A673 (cell line): ENCODE measurements around the gene EEF1G. TPM values are rescaled to one million over a fixed set of nuclear protein-coding genes. Genes with fewer than 3 reads are reported as not detected.
"Not testable (repeated sequence)": the region's sequence is repeated elsewhere in the genome, so short reads cannot be mapped to it uniquely, and the experiment has no call there.

Source experiments
- BruUV-seq: library from RNA; stranded (reverse); fragments of 400-500 nt; replicated peaks from 2 replicates; lab custom pipeline; 2021; lab: Mats Ljungman, UMichigan
- CTCF ChIA-PET: fragments of 300-600 bp; sonication (Branson Sonifier 250); formaldehyde crosslinking; loops from one replicate; lab custom pipeline; 2022; ENCODE audit warnings: antibody characterized with exemption; lab: Charles Lee
- POLR2A ChIA-PET: fragments of 300-600 bp; sonication (Branson Sonifier 250); formaldehyde crosslinking; loops from one replicate; lab custom pipeline; 2022; ENCODE audit warnings: antibody characterized with exemption; ENCODE audit not compliant: low non-redundant PET; lab: Charles Lee
- DNase-seq: peaks from one replicate; pipeline ENCODE4 v3.0.0-alpha.2; 2015; ENCODE audit warnings: low spot score
- H3K27ac ChIP-seq: fragments of 200-600 bp; sonication (generic); 2 replicates; pipeline ENCODE4 v1.5.1; 2016; ENCODE audit warnings: mixed run types, low read depth, mild to moderate bottlenecking, mixed read lengths, antibody characterized with exemption, low read length; ENCODE audit not compliant: poor library complexity, severe bottlenecking
- H3K27me3 ChIP-seq: fragments of 200-600 bp; sonication (generic); replicated peaks from 2 replicates; pipeline ENCODE4 v1.6.1; 2017; ENCODE audit warnings: mixed run types, low read depth, mild to moderate bottlenecking, mixed read lengths, antibody characterized with exemption, low read length; ENCODE audit not compliant: insufficient read depth, poor library complexity
- H3K36me3 ChIP-seq: fragments of 200-600 bp; sonication (generic); 2 replicates; pipeline ENCODE4 v1.6.1; 2016; ENCODE audit warnings: mixed run types, mild to moderate bottlenecking, mixed read lengths, antibody characterized with exemption, low read length; ENCODE audit not compliant: insufficient read depth, poor library complexity, severe bottlenecking
- H3K4me1 ChIP-seq: fragments of 200-600 bp; sonication (generic); 2 replicates; pipeline ENCODE4 v1.6.1; 2017; ENCODE audit warnings: mixed run types, mild to moderate bottlenecking, mixed read lengths, antibody characterized with exemption, low read length; ENCODE audit not compliant: insufficient read depth, poor library complexity, severe bottlenecking
- H3K4me3 ChIP-seq: fragments of 200-600 bp; sonication (generic); 2 replicates; pipeline ENCODE4 v1.5.1; 2016; ENCODE audit warnings: low read depth, mixed run types, mild to moderate bottlenecking, mixed read lengths, low read length; ENCODE audit not compliant: poor library complexity, severe bottlenecking
- H3K9me3 ChIP-seq: fragments of 200-600 bp; sonication (generic); 2 replicates; pipeline ENCODE4 v1.6.1; 2016; ENCODE audit warnings: mixed run types, low read depth, mild to moderate bottlenecking, mixed read lengths, antibody characterized with exemption, low read length; ENCODE audit not compliant: poor library complexity, severe bottlenecking
- EZH2 ChIP-seq: fragments of 200-600 bp; sonication (generic); IDR thresholded peaks from 2 replicates; pipeline ENCODE4 v1.6.1; 2017; ENCODE audit warnings: borderline replicate concordance, low read depth, mild to moderate bottlenecking, mixed read lengths, antibody characterized with exemption, low read length; ENCODE audit not compliant: poor library complexity, severe bottlenecking
- intact Hi-C: fragments of 100-400 bp; cut with micrococcal nuclease; formaldehyde crosslinking; loops from one replicate; pipeline ENCODE4 v1.10.0; 2022; ENCODE audit not compliant: unreplicated experiment
- total RNA-seq: library from RNA; stranded (reverse); gene quantifications from 2 replicates; pipeline ENCODE4 v1.2.3, GENCODE V29; 2021
- TF ChIP-seq, protein P1 (sequence below): fragments of 300-800, 200-600 bp; sonication (generic); conservative IDR thresholded peaks from 2 replicates; pipeline ENCODE4 v1.5.1; 2017; ENCODE audit warnings: low read depth, mild to moderate bottlenecking, antibody characterized with exemption, low read length, moderate library complexity, mixed read lengths

The EEF1G gene
- total RNA-seq, 1 experiment from 2014 or later, result 1,817 TPM

DNA sequence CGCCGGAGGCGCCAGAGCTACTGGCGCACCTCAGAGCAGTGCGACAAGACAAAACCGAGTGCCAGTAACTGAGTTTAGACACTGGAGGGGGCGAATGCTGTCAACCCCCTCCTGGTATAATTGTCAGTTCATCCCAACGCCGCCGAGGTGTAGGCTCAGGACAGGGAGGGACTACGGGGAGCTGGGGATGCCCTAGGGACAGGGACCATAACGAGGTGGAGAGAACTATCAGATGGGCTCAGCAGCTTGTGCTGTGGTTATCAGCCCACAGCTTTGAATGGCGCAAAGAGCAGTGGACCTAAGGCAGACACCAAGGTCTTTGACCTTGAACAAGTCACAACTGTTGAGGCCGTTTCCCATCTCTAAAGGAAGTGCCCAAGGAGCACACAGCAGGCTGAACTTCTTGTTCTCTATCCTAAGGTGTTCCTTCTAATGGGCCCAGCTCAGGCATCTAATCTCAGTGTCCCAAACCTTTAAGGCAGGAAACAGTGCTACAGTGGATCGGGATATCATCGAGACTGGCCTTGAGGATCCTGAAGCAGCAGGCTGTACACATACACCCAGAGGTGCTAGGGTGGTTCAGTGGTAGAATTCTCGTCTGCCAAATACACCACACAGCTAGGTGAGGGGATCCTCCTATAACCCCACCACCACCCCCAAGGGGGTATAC lies 18.6 kb upstream of the EEF1G start:
- CTCF ChIA-PET, result interaction anchor here (1.0 to 1.8 kb wide), 6 partner anchors 9 to 197 kb away, joined by 4 to 13 read pairs (median 6); partner anchors contain the start of genes B3GAT3, EEF1G and MTA2
- POLR2A ChIA-PET, result interaction anchor here (0.5 to 2.0 kb wide), 7 partner anchors 9 to 289 kb away, joined by 3 to 14 read pairs (median 7); partner anchors contain the start of genes EEF1G, HNRNPUL2, INTS5 and MTA2
- intact Hi-C loops, result loop anchor here (5.0 to 10.0 kb wide), 2 partner anchors 115 to 263 kb away; partner anchors contain the start of genes BSCL2 and GNG3
- Histone ChIP-seq H3K4me3 (peak overlapping the region; percentile 67), H3K27ac (peak overlapping the region; percentile 79), H3K36me3 (peaks cover 62% of the 10 kb centered on the region), H3K4me1 (peaks cover 17% of the 10 kb centered on the region), H3K27me3 (no peaks in the 10 kb centered on the region), H3K9me3 (no peaks in the 10 kb centered on the region)
- DNase-seq, result no peak
- TF ChIP-seq EZH2, result no peak
- TF ChIP-seq, protein P1, sequence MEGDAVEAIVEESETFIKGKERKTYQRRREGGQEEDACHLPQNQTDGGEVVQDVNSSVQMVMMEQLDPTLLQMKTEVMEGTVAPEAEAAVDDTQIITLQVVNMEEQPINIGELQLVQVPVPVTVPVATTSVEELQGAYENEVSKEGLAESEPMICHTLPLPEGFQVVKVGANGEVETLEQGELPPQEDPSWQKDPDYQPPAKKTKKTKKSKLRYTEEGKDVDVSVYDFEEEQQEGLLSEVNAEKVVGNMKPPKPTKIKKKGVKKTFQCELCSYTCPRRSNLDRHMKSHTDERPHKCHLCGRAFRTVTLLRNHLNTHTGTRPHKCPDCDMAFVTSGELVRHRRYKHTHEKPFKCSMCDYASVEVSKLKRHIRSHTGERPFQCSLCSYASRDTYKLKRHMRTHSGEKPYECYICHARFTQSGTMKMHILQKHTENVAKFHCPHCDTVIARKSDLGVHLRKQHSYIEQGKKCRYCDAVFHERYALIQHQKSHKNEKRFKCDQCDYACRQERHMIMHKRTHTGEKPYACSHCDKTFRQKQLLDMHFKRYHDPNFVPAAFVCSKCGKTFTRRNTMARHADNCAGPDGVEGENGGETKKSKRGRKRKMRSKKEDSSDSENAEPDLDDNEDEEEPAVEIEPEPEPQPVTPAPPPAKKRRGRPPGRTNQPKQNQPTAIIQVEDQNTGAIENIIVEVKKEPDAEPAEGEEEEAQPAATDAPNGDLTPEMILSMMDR, result 0 out of 2 replicates have a peak, but pooled peaks have one; percentile 20
- BruUV-seq, result TSS peak; percentile 99

DNA sequence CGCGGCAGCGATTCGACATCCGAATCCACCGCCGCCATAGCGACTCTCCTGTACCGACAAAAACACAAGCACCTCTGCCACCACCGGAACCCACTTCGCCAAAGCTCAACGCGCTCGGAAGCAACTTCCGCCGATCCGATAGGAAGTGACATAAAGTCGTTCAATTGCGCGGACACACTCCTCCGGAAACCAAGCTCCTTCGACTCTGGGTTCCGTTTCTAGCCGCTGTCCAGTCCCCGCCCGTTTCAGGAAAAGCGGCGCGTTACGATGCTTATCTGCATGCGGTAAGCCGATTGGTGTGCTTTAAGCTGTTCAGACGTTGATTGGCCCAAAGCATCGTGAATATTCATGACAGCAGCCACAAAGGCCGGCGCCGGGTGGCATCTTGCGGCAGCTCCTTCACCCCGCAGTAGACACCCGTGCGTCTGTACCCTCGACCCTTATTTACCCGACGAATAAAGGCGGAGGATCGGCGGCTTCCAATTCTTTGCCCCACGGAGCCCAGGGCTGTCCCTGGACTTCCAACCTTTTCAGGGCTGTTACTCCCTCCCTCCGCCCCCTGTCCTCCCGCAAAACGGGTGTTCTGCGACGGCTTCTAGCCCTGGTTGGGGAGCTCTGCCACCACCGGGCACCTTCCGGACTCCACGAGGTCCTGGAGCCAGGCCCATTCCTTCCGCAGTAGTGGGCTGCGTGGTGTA lies 17.9 kb upstream of the EEF1G start, which contains the start of gene TUT1:
Gene TUT1, minus strand, starts transcription at position 76 of the 698 bp plus-strand sequence. Its CDS starts 38 bp downstream, at position 38.
- CTCF ChIA-PET, result interaction anchor here (1.0 to 1.8 kb wide), 6 partner anchors 10 to 197 kb away, joined by 4 to 13 read pairs (median 6); partner anchors contain the start of genes B3GAT3, EEF1G and MTA2
- Histone ChIP-seq H3K27me3 (no peaks in the 10 kb centered on the region), H3K4me1 (peaks cover 17% of the 10 kb centered on the region), H3K36me3 (peaks cover 55% of the 10 kb centered on the region), H3K4me3 (peak within 1 kb of the TSS; percentile 67), H3K27ac (peak within 1 kb of the TSS; percentile 80), H3K9me3 (no peaks in the 10 kb centered on the region)
- BruUV-seq, result no TSS peak
- DNase-seq, result peak; percentile 100
- no peak for TF ChIP-seq EZH2
- TF ChIP-seq, protein P1, result no peak
- POLR2A ChIA-PET, result interaction anchor here (0.5 to 2.0 kb wide), 10 partner anchors 10 to 724 kb away, joined by 3 to 14 read pairs (median 7); partner anchors contain the start of genes C11orf98, CSKMT, EEF1G and HNRNPUL2
- intact Hi-C loops, result loop anchor here (5.0 to 10.0 kb wide), 2 partner anchors 116 to 263 kb away; partner anchors contain the start of genes BSCL2 and GNG3

DNA sequence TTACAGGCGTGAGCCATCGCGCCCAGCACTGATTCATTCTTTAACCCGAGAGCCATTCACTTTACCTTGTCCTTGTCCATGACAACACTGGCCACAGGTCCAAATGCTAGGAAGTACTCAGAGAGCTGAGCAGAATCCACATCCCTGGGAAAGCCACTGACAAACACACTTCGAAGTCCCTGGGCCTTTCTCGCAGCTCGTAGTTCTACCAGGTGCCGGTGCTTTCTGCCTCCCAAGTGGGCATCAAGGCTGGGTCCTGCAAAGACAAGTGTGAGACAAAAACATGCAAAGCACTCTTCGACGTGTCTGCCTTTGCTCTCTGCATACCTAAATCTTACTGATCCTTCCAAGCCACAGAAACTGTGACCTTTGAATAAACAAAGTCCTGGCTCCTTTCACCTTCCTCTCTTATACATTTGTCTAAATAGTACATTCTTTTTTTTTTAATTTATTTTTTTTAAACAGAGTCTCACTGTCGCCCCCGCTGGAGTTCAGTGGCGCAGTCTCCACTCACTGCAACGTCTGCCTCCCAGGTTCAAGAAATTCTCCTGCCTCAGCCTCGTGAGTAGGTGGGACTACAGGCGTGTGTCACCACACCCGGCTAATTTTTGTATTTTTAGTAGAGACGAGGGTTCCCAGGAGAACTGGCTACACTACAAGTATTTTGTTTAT lies 15.4 kb upstream of the EEF1G start:
- DNase-seq, result no peak
- H3K9me3 ChIP-seq, result no peaks in the 10 kb centered on the region
- peaks cover 43% of the 10 kb centered on the region for H3K36me3 ChIP-seq
- POLR2A ChIA-PET, result no interaction called here
- intact Hi-C loops, result no loop called here
- no peak overlapping the region for H3K4me3 ChIP-seq
- no peaks in the 10 kb centered on the region for H3K27me3 ChIP-seq
- no peak overlapping the region for H3K27ac ChIP-seq
- H3K4me1 ChIP-seq, result peaks cover 17% of the 10 kb centered on the region
- BruUV-seq, result no TSS peak
- CTCF ChIA-PET, result no interaction called here
- no peak for TF ChIP-seq EZH2
- TF ChIP-seq, protein P1, result peak; percentile 45

DNA sequence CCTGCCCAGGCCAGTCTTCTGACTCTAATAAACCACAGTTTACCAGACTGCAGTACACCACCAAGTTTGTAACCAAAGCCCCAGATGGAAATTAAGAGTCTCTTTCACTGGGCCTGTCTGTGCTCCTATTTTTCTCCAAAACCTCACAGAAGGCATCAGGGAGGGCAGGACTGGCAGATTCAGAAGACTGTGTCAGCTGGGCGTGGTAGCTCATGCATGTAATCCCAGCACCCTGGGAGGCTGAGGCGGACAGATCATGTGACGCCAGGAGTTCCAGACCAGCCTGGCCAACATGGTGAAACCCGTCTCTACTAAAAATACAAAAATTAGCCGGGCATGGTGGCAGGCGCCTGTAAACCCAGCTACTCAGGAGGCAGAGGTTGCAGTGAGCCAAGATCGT lies 11.7 kb upstream of the EEF1G start:
- POLR2A ChIA-PET, H3K4me1 ChIP-seq, DNase-seq, H3K4me3 ChIP-seq, H3K9me3 ChIP-seq, intact Hi-C loops, CTCF ChIA-PET, BruUV-seq, H3K27me3 ChIP-seq: not testable (repeated sequence)
- peaks cover 49% of the 10 kb centered on the region for H3K36me3 ChIP-seq
- peak overlapping the region; percentile 1 for H3K27ac ChIP-seq
